ENCODE data around the gene ZDHHC4.

DNA sequence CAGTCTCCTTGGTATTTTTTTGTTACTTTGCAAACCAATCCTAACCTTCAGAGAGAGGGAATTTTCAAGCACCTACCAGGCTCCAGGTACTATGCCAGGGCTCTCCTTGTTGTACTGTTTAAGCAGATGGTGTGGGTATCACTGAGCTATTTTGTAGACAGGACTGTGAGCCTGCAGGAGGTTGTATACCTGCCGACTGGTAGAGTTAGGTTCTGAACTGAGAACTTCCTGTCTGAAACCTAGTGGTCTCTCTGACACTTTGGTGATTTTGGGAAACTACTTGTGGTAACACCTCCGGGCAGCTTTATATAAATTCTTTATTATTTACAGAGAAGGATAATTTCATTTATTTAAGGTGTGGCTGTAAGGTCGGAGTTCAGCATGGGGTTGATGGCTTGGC is 42.7 kb downstream of the ZDHHC4 start:
- no peak for TF ChIP-seq POLR2A (IDR thresholded peaks at IDR 0.05)
- TF ChIP-seq, protein P1, sequence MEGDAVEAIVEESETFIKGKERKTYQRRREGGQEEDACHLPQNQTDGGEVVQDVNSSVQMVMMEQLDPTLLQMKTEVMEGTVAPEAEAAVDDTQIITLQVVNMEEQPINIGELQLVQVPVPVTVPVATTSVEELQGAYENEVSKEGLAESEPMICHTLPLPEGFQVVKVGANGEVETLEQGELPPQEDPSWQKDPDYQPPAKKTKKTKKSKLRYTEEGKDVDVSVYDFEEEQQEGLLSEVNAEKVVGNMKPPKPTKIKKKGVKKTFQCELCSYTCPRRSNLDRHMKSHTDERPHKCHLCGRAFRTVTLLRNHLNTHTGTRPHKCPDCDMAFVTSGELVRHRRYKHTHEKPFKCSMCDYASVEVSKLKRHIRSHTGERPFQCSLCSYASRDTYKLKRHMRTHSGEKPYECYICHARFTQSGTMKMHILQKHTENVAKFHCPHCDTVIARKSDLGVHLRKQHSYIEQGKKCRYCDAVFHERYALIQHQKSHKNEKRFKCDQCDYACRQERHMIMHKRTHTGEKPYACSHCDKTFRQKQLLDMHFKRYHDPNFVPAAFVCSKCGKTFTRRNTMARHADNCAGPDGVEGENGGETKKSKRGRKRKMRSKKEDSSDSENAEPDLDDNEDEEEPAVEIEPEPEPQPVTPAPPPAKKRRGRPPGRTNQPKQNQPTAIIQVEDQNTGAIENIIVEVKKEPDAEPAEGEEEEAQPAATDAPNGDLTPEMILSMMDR (IDR thresholded peaks at IDR 0.05): no peak

Measured in Peyer's patch (tissue), 4 donors.